Prostate gland (tissue), 2 donors: Measurements from ENCODE around the gene REC114.
"Not testable (repeated sequence)": the region's sequence is repeated elsewhere in the genome, so short reads cannot be mapped to it uniquely, and the experiment has no call there.

Experiments
- POLR2AphosphoS5 ChIP-seq: sonication (generic); formaldehyde crosslinking; IDR thresholded peaks from one replicate; pipeline ENCODE4 v1.6.1; 2017; ENCODE audit warnings: antibody characterized with exemption
- TF ChIP-seq, protein P1 (sequence below), 4 experiments: fragments of 200-600 bp in 2 of 4; fragments of 450-650 bp in 2 of 4; sonication (generic) in 2 of 4; IDR thresholded peaks; 1 replicate in 3 of 4; 2 replicates in 1 of 4; pipeline ENCODE4 v1.5.1; 2016 to 2019; ENCODE audit warnings: antibody characterized with exemption in 4 of 4, mild to moderate bottlenecking in 2 of 4, moderate library complexity in 2 of 4

DNA sequence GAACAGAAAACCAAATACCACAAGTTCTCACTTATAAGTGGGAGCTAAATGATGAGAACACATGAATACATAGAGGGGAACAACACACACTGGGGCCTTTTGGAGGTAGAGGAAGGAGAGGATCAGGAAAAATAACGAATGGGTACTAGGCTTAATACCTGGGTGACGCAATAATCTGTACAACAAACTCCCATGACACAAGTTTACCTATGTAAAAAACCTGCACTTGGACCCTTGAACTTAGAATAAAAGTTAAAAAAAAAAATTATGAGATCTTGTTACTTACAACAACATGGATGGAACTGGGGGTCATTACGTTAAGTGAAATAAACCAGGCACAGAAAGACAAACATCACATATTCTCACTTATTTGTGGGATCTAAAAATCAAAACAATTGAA, 106.0 kb downstream of the REC114 start:
- TF ChIP-seq, protein P1, sequence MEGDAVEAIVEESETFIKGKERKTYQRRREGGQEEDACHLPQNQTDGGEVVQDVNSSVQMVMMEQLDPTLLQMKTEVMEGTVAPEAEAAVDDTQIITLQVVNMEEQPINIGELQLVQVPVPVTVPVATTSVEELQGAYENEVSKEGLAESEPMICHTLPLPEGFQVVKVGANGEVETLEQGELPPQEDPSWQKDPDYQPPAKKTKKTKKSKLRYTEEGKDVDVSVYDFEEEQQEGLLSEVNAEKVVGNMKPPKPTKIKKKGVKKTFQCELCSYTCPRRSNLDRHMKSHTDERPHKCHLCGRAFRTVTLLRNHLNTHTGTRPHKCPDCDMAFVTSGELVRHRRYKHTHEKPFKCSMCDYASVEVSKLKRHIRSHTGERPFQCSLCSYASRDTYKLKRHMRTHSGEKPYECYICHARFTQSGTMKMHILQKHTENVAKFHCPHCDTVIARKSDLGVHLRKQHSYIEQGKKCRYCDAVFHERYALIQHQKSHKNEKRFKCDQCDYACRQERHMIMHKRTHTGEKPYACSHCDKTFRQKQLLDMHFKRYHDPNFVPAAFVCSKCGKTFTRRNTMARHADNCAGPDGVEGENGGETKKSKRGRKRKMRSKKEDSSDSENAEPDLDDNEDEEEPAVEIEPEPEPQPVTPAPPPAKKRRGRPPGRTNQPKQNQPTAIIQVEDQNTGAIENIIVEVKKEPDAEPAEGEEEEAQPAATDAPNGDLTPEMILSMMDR (IDR thresholded peaks at IDR 0.05) = not testable (repeated sequence)
- TF ChIP-seq POLR2AphosphoS5 = not testable (repeated sequence)
